CD4-positive, alpha-beta memory T cell (primary cell): ENCODE results near the gene CAPG. TPM values are rescaled to one million over a fixed set of nuclear protein-coding genes. Genes with fewer than 3 reads are reported as not detected.
A peak's percentile ranks its signal among the peaks of the same experiment; 100 is the strongest.
"Not testable (repeated sequence)": the region's sequence is repeated elsewhere in the genome, so short reads cannot be mapped to it uniquely, and the experiment has no call there.

Experiments
- CTCF ChIA-PET: fragments of 350-600 bp; sonication (Branson Sonifier 250); formaldehyde crosslinking; loops from one replicate; lab custom pipeline; 2021; ENCODE audit warnings: inconsistent platforms; ENCODE audit not compliant: partially characterized antibody; lab: Charles Lee
- POLR2A ChIA-PET: fragments of 350-600 bp; sonication (Branson Sonifier 250); formaldehyde crosslinking; loops from one replicate; lab custom pipeline; 2021; ENCODE audit not compliant: partially characterized antibody; lab: Charles Lee
- DNase-seq, 5 donors: peaks; one replicate each; pipeline versions ENCODE4 v3.0.0 to v3.0.0-alpha.2; 2020 to 2022; ENCODE audit warnings: mixed read lengths in 1 of 5
- H3K27ac ChIP-seq: one replicate; pipeline ENCODE4 v1.7.0; 2013; ENCODE audit warnings: low read depth, low read length
- H3K27me3 ChIP-seq: 2 replicates; pipeline ENCODE4 v1.7.0; 2013; ENCODE audit warnings: mild to moderate bottlenecking, low read length, moderate library complexity; ENCODE audit not compliant: insufficient read depth
- H3K36me3 ChIP-seq: 2 replicates; pipeline ENCODE4 v1.7.0; 2013; ENCODE audit warnings: mild to moderate bottlenecking, low read length, moderate library complexity; ENCODE audit not compliant: insufficient read depth
- H3K4me1 ChIP-seq: 2 replicates; pipeline ENCODE4 v1.7.0; 2013; ENCODE audit warnings: mild to moderate bottlenecking, low read length, moderate library complexity; ENCODE audit not compliant: insufficient read depth
- H3K4me3 ChIP-seq, 2 donors: one replicate each; pipeline ENCODE4 v1.7.0; 2013; ENCODE audit warnings: low read length in 2 of 2, mild to moderate bottlenecking in 1 of 2
- H3K9me3 ChIP-seq, 2 donors: one replicate each; pipeline ENCODE4 v1.7.0; 2013; ENCODE audit warnings: low read length in 2 of 2, control low read depth in 1 of 2; ENCODE audit not compliant: control insufficient read depth in 1 of 2
- H3K27ac Mint-ChIP-seq, 7 donors: one replicate each; pipeline ENCODE4 v1.8.0; 2020 to 2021; ENCODE audit warnings: mixed read lengths in 7 of 7, mild to moderate bottlenecking in 6 of 7, inconsistent platforms in 3 of 7, moderate library complexity in 3 of 7
- H3K27me3 Mint-ChIP-seq, 2 donors: one replicate each; pipeline ENCODE4 v1.8.0; 2020 to 2021; ENCODE audit warnings: mixed read lengths in 2 of 2
- H3K36me3 Mint-ChIP-seq, 2 donors: one replicate each; pipeline ENCODE4 v1.8.0; 2020 to 2021; ENCODE audit warnings: mixed read lengths in 2 of 2, inconsistent platforms in 1 of 2, mild to moderate bottlenecking in 1 of 2
- H3K4me1 Mint-ChIP-seq, 4 donors: one replicate each; pipeline ENCODE4 v1.8.0; 2020 to 2021; ENCODE audit warnings: mixed read lengths in 4 of 4, mild to moderate bottlenecking in 1 of 4
- H3K4me3 Mint-ChIP-seq, 8 donors: one replicate each; pipeline ENCODE4 v1.8.0; 2020 to 2021; ENCODE audit warnings: mixed read lengths in 8 of 8, mild to moderate bottlenecking in 7 of 8, moderate library complexity in 6 of 8, inconsistent platforms in 3 of 8
- H3K9me3 Mint-ChIP-seq, 8 donors: one replicate each; pipeline ENCODE4 v1.8.0; 2020 to 2021; ENCODE audit warnings: mixed read lengths in 8 of 8, mild to moderate bottlenecking in 5 of 8, inconsistent platforms in 3 of 8, moderate library complexity in 1 of 8
- intact Hi-C: fragments of 100-400 bp; cut with micrococcal nuclease; formaldehyde crosslinking; loops from one replicate; pipeline ENCODE4 v1.15.1; 2023
- polyA plus RNA-seq, 2 donors: library from polyadenylated mRNA; unstranded; fragments of 300-500 nt; fragmentation: Illumina TruSeq; gene quantifications; one replicate each; pipeline ENCODE4 v1.2.3, GENCODE V29; 2021
- total RNA-seq, 2 experiments: library from RNA; stranded (reverse); gene quantifications; one replicate each; pipeline ENCODE4 v1.2.3, GENCODE V29; 2021

The CAPG gene
- total and polyA plus RNA-seq, 4 experiments from 2014 or later = 25.6 to 136 (median 75.6) TPM

- Histone ChIP-seq H3K4me1 (peaks cover 15% of the 10 kb centered on the region), H3K36me3 (peaks cover 17% of the 10 kb centered on the region), H3K27ac (no peak overlapping the region), H3K27me3 (no peaks in the 10 kb centered on the region), H3K4me3 (no peak overlapping the region), H3K9me3 (no peaks in the 10 kb centered on the region)
- Mint-ChIP-seq H3K9me3 (peaks cover 0 to 4% (median 0%) of the 10 kb centered on the region in 8 donors), H3K4me3 (no peak overlapping the region), H3K4me1 (peaks cover 4 to 9% (median 6%) of the 10 kb centered on the region in 4 donors), H3K27me3 (no peaks in the 10 kb centered on the region), H3K27ac (peak overlapping the region in 5 of 7 donors; percentile 3 to 65 (median 29)), H3K36me3 (peaks cover 27 to 52% of the 10 kb centered on the region in 2 donors)
- ChIA-PET POLR2A (no interaction called here), CTCF (interaction anchor here (0.8 to 11.5 kb wide), 5 partner anchors 11 to 163 kb away, joined by 3 to 147 read pairs (median 4); partner anchors contain the start of gene SH2D6)
- intact Hi-C loops = no loop called here
- DNase-seq = no peak
Measured at GRCh38 chr2:85388878-85389538, 21.2 kb downstream of the CAPG start.

- no peak overlapping the region for H3K27ac ChIP-seq
- no peak overlapping the region for H3K27ac Mint-ChIP-seq
- H3K36me3 Mint-ChIP-seq = peaks cover 27 to 60% of the 10 kb centered on the region in 2 donors
- H3K4me3 ChIP-seq = no peak overlapping the region
- intact Hi-C loops = no loop called here
- no peaks in the 10 kb centered on the region for H3K9me3 ChIP-seq
- peaks cover 4 to 9% (median 6%) of the 10 kb centered on the region in 4 donors for H3K4me1 Mint-ChIP-seq
- H3K4me3 Mint-ChIP-seq = no peak overlapping the region
- POLR2A ChIA-PET = no interaction called here
- no peaks in the 10 kb centered on the region for H3K27me3 ChIP-seq
- no peak for DNase-seq
- peaks cover 0 to 4% (median 0%) of the 10 kb centered on the region in 8 donors for H3K9me3 Mint-ChIP-seq
- H3K27me3 Mint-ChIP-seq = no peaks in the 10 kb centered on the region
- peaks cover 17% of the 10 kb centered on the region for H3K36me3 ChIP-seq
- CTCF ChIA-PET = interaction anchor here (11.5 kb wide), 1 partner anchor 164 kb away, joined by 147 read pairs; no protein-coding TSS in a partner anchor
- H3K4me1 ChIP-seq = peaks cover 14% of the 10 kb centered on the region
Measured at GRCh38 chr2:85387754-85388153, 22.4 kb downstream of the CAPG start.

GRCh38 chr2:85385746-85386145 is 24.4 kb downstream of the CAPG start:
- Histone ChIP-seq H3K36me3 (peaks cover 12% of the 10 kb centered on the region), H3K27ac (no peak overlapping the region), H3K27me3 (no peaks in the 10 kb centered on the region), H3K4me3 (no peak overlapping the region), H3K9me3 (no peaks in the 10 kb centered on the region), H3K4me1 (no peaks in the 10 kb centered on the region)
- Mint-ChIP-seq H3K36me3 (peaks cover 32 to 57% of the 10 kb centered on the region in 2 donors), H3K4me3 (no peak overlapping the region), H3K27ac (peak overlapping the region in 3 of 7 donors; percentile 24 to 63 (median 37)), H3K9me3 (peaks cover 0 to 4% (median 0%) of the 10 kb centered on the region in 8 donors), H3K27me3 (no peaks in the 10 kb centered on the region), H3K4me1 (no peaks in the 10 kb centered on the region)
- ChIA-PET POLR2A (interaction anchor here (0.6 to 1.4 kb wide), 2 partner anchors 33 to 72 kb away, joined by 3 read pairs; partner anchors contain the start of gene SH2D6), CTCF (interaction anchor here (0.6 to 11.5 kb wide), 3 partner anchors 36 to 205 kb away, joined by 3 to 147 read pairs (median 3); no protein-coding TSS in a partner anchor)
- intact Hi-C loops = no loop called here
- no peak for DNase-seq

GRCh38 chr2:85383850-85384249 is 26.3 kb downstream of the CAPG start:
- CTCF ChIA-PET = interaction anchor here (11.5 kb wide), 1 partner anchor 168 kb away, joined by 147 read pairs; no protein-coding TSS in a partner anchor
- Mint-ChIP-seq H3K27me3 (no peaks in the 10 kb centered on the region), H3K9me3 (peaks cover 0 to 6% (median 0%) of the 10 kb centered on the region in 8 donors), H3K4me3 (no peak overlapping the region), H3K36me3 (peaks cover 36 to 54% of the 10 kb centered on the region in 2 donors), H3K27ac (peak overlapping the region in 5 of 7 donors; percentile 20 to 84 (median 46)), H3K4me1 (no peaks in the 10 kb centered on the region)
- H3K9me3 ChIP-seq = no peaks in the 10 kb centered on the region
- peaks cover 9% of the 10 kb centered on the region for H3K36me3 ChIP-seq
- no peak for DNase-seq
- intact Hi-C loops = no loop called here
- H3K27me3 ChIP-seq = no peaks in the 10 kb centered on the region
- H3K4me1 ChIP-seq = no peaks in the 10 kb centered on the region
- H3K27ac ChIP-seq = no peak overlapping the region
- H3K4me3 ChIP-seq = no peak overlapping the region
- POLR2A ChIA-PET = no interaction called here

- H3K4me1 ChIP-seq, H3K27me3 ChIP-seq, H3K9me3 Mint-ChIP-seq, H3K4me1 Mint-ChIP-seq, intact Hi-C loops, H3K36me3 ChIP-seq, DNase-seq, H3K27me3 Mint-ChIP-seq, H3K4me3 Mint-ChIP-seq, H3K4me3 ChIP-seq, POLR2A ChIA-PET, H3K27ac ChIP-seq, H3K9me3 ChIP-seq: not testable (repeated sequence)
- peak overlapping the region in 2 of 7 donors; percentile 36 to 43 for H3K27ac Mint-ChIP-seq
- H3K36me3 Mint-ChIP-seq = peaks cover 40 to 55% of the 10 kb centered on the region in 2 donors
- CTCF ChIA-PET = interaction anchor here (0.7 kb wide), 1 partner anchor 50 kb away, joined by 3 read pairs; no protein-coding TSS in a partner anchor
Measured at GRCh38 chr2:85383151-85383550, 27.0 kb downstream of the CAPG start.

- intact Hi-C loops = no loop called here
- ChIA-PET CTCF (interaction anchor here (0.7 to 1.5 kb wide), 2 partner anchors 10 to 170 kb away, joined by 3 read pairs; no protein-coding TSS in a partner anchor), POLR2A (no interaction called here)
- Mint-ChIP-seq H3K27me3 (no peaks in the 10 kb centered on the region), H3K9me3 (peaks cover 0 to 6% (median 0%) of the 10 kb centered on the region in 8 donors), H3K27ac (no peak overlapping the region), H3K36me3 (peaks cover 48 to 61% of the 10 kb centered on the region in 2 donors), H3K4me3 (no peak overlapping the region), H3K4me1 (peaks cover 0 to 2% (median 0%) of the 10 kb centered on the region in 4 donors)
- Histone ChIP-seq H3K4me3 (no peak overlapping the region), H3K9me3 (no peaks in the 10 kb centered on the region), H3K27me3 (no peaks in the 10 kb centered on the region), H3K27ac (no peak overlapping the region), H3K4me1 (no peaks in the 10 kb centered on the region), H3K36me3 (peaks cover 5% of the 10 kb centered on the region)
- DNase-seq = no peak
Measured at GRCh38 chr2:85380048-85380447, 30.1 kb downstream of the CAPG start.

GRCh38 chr2:85378257-85378656 is 31.9 kb downstream of the CAPG start:
- no peak overlapping the region for H3K4me3 Mint-ChIP-seq
- Histone ChIP-seq H3K36me3 (peaks cover 5% of the 10 kb centered on the region), H3K27ac (no peak overlapping the region), H3K27me3 (no peaks in the 10 kb centered on the region), H3K4me1 (no peaks in the 10 kb centered on the region), H3K9me3 (no peaks in the 10 kb centered on the region), H3K4me3 (no peak overlapping the region)
- H3K4me1 Mint-ChIP-seq = peaks cover 0 to 2% (median 0%) of the 10 kb centered on the region in 4 donors
- H3K9me3 Mint-ChIP-seq = peaks cover 0 to 6% (median 0%) of the 10 kb centered on the region in 8 donors
- CTCF ChIA-PET = no interaction called here
- intact Hi-C loops = no loop called here
- no peaks in the 10 kb centered on the region for H3K27me3 Mint-ChIP-seq
- H3K36me3 Mint-ChIP-seq = peaks cover 53 to 54% of the 10 kb centered on the region in 2 donors
- no peak overlapping the region for H3K27ac Mint-ChIP-seq
- POLR2A ChIA-PET = no interaction called here
- DNase-seq = no peak
